GM12878 (cell line): ENCODE measurements around the gene FHIP1A. TPM values are rescaled to one million over a fixed set of nuclear protein-coding genes. Genes with fewer than 3 reads are reported as not detected.

Experiments used
- ATAC-seq: fragments of 200-7000 bp; cut with Tn5 transposase; 3 replicates; pipeline ENCODE4 v1.9.1; 2020; ENCODE audit warnings: mild to moderate bottlenecking, moderate library complexity
- BruUV-seq: library from RNA; stranded (reverse); fragments of 400-500 nt; replicated peaks from 2 replicates; lab custom pipeline; 2021; lab: Mats Ljungman, UMichigan
- CTCF ChIA-PET: fragments of 300-600 bp; sonication (Branson Sonifier 250); formaldehyde crosslinking; extraction: SDS; loops from one replicate; lab custom pipeline; 2021; ENCODE audit warnings: inconsistent platforms; lab: Yijun Ruan, JAX
- POLR2A ChIA-PET: fragments of 350-600 bp; formaldehyde crosslinking; extraction: SDS; loops from one replicate; lab custom pipeline; 2021; ENCODE audit warnings: inconsistent platforms; lab: Charles Lee
- RAD21 ChIA-PET: fragments of 300-600 bp; sonication (Branson Sonifier 250); formaldehyde crosslinking; loops from one replicate; lab custom pipeline; 2023; ENCODE audit warnings: antibody characterized with exemption; ENCODE audit not compliant: unreplicated experiment; lab: Charles Lee
- SMC1A ChIA-PET: fragments of 300-600 bp; sonication (Branson Sonifier 250); formaldehyde crosslinking; loops from one replicate; lab custom pipeline; 2023; ENCODE audit not compliant: unreplicated experiment, uncharacterized antibody; lab: Charles Lee
- DNase-seq: peaks from one replicate; pipeline ENCODE4 v3.0.0-alpha.2; 2011; ENCODE audit warnings: low read depth, low spot score
- FAIRE-seq: peaks from 3 replicates; lab custom pipeline; 2011; peaks lifted over from hg19 to GRCh38; lab: Jason Lieb, UNC
- H2AFZ ChIP-seq: 2 replicates; pipeline ENCODE4 v1.6.0; 2011; ENCODE audit warnings: low read depth, low read length, control low read depth; ENCODE audit not compliant: control insufficient read depth
- H3K27ac ChIP-seq: 2 replicates; pipeline ENCODE4 v1.5.1; 2011; ENCODE audit warnings: control low read depth; ENCODE audit not compliant: control insufficient read depth, insufficient read depth
- H3K27me3 ChIP-seq, 2 experiments: replicated peaks in 1 of 2; 2 replicates each; pipeline versions ENCODE4 v1.6.0 to v1.6.1; 2011; ENCODE audit warnings: low read length in 1 of 2; ENCODE audit not compliant: control insufficient read depth in 2 of 2, insufficient read depth in 2 of 2
- H3K36me3 ChIP-seq, 2 experiments: 2 replicates each; pipeline ENCODE4 v1.5.1; 2011; ENCODE audit warnings: low read length in 1 of 2; ENCODE audit not compliant: control insufficient read depth in 2 of 2, insufficient read depth in 2 of 2
- H3K4me1 ChIP-seq: 2 replicates; pipeline ENCODE4 v1.6.1; 2011; ENCODE audit warnings: mild to moderate bottlenecking, low read length, moderate library complexity, mixed read lengths; ENCODE audit not compliant: control insufficient read depth, insufficient read depth
- H3K4me2 ChIP-seq: 2 replicates; pipeline ENCODE4 v1.6.0; 2011; ENCODE audit warnings: control low read depth; ENCODE audit not compliant: control insufficient read depth, insufficient read depth
- H3K4me3 ChIP-seq: fragments of 200-600 bp; sonication (generic); 2 replicates; pipeline ENCODE4 v1.5.1; 2016
- H3K79me2 ChIP-seq: 2 replicates; pipeline ENCODE4 v1.6.0; 2011; ENCODE audit warnings: low read length; ENCODE audit not compliant: control insufficient read depth, insufficient read depth
- H3K9ac ChIP-seq: 2 replicates; pipeline ENCODE4 v1.8.0; 2011; ENCODE audit warnings: low read length, control low read depth, mixed read lengths; ENCODE audit not compliant: control insufficient read depth, insufficient read depth
- H3K9me3 ChIP-seq: replicated peaks from 3 replicates; pipeline ENCODE4 v1.5.1; 2011; ENCODE audit warnings: mild to moderate bottlenecking, low read length; ENCODE audit not compliant: control insufficient read depth, insufficient read depth
- H4K20me1 ChIP-seq: 2 replicates; pipeline ENCODE4 v1.6.0; 2011; ENCODE audit not compliant: control insufficient read depth, insufficient read depth
- ASH2L ChIP-seq: fragments of 300-600, 200-600 bp; sonication (generic); IDR thresholded peaks from 2 replicates; pipeline ENCODE4 v1.6.1; 2017; ENCODE audit warnings: low read depth, mild to moderate bottlenecking, borderline replicate concordance
- ATF2 ChIP-seq: IDR thresholded peaks from 2 replicates; pipeline ENCODE4 v1.6.1; 2012; ENCODE audit warnings: low read length, inconsistent platforms
- FOS ChIP-seq: IDR thresholded peaks from 3 replicates; pipeline ENCODE4 v1.6.1; 2011; ENCODE audit warnings: borderline replicate concordance; ENCODE audit not compliant: insufficient read length; ENCODE audit errors: extremely low read depth
- STAT1 ChIP-seq: fragments of 450-650 bp; conservative IDR thresholded peaks from 2 replicates; pipeline ENCODE4 v1.6.1; 2014; ENCODE audit warnings: antibody characterized with exemption, mild to moderate bottlenecking
- SUZ12 ChIP-seq: fragments of 200-600 bp; sonication (generic); IDR thresholded peaks from one replicate; pipeline ENCODE4 v1.6.1; 2018; ENCODE audit warnings: antibody characterized with exemption, mild to moderate bottlenecking; ENCODE audit not compliant: unreplicated experiment
- TARDBP ChIP-seq: IDR thresholded peaks from 2 replicates; pipeline ENCODE4 v1.6.1; 2016; ENCODE audit warnings: borderline replicate concordance
- WRNIP1 ChIP-seq: IDR thresholded peaks from 2 replicates; pipeline ENCODE4 v1.6.1; 2011; ENCODE audit warnings: low read depth, low read length, improper control_type of control experiment, borderline replicate concordance
- ZSCAN29 ChIP-seq: fragments of 450-650 bp; IDR thresholded peaks from 2 replicates; pipeline ENCODE4 v1.6.1; 2017; ENCODE audit warnings: mild to moderate bottlenecking, moderate library complexity
- WGBS: methylation state at CpG from one replicate; pipeline ENCODE4 v1.1.6; 2016; ENCODE audit warnings: low lambda C conversion rate; ENCODE audit not compliant: insufficient replicate concordance, insufficient coverage; ENCODE audit errors: missing lambda C conversion rate; 5-methylcytosine and 5-hydroxymethylcytosine counted together
- in situ Hi-C: fragments of 300-500 bp; cut with MboI; formaldehyde crosslinking; loops from 9 replicates; pipeline ENCODE4 v1.14.3; 2018; ENCODE audit warnings: mixed read lengths
- intact Hi-C: fragments of 100-400 bp; cut with micrococcal nuclease; formaldehyde crosslinking; loops from one replicate; pipeline ENCODE4 v1.14.2; 2022; ENCODE audit not compliant: unreplicated experiment
- polyA plus RNA-seq, 11 experiments: library from polyadenylated mRNA; depleted of rRNA in 4 of 11; unstranded in 6 of 11; stranded (reverse) in 5 of 11; fragments of >200 nt; fragmentation: Nextera tagmentation in 4 of 11; fragmentation: Illumina TruSeq in 1 of 11; extraction: Ambion mirVana in 4 of 11; extraction: Trizol in 1 of 11; gene quantifications; 1 replicate in 1 of 11; 2 replicates in 10 of 11; pipeline versions ENCODE4 v1.2.1 to v1.2.3, GENCODE V29; 2011 to 2016; ENCODE audit warnings: inconsistent platforms in 2 of 11, missing spikeins in 2 of 11, low read depth in 1 of 11
- total RNA-seq, 4 experiments: library from RNA; depleted of rRNA in 3 of 4; stranded (reverse); fragments of >200 nt in 3 of 4; fragmentation: Illumina TruSeq in 1 of 4; extraction: Trizol in 1 of 4; gene quantifications; 2 replicates each; pipeline versions ENCODE4 v1.2.1 to v1.2.3, GENCODE V29; 2013 to 2021
- TF ChIP-seq, protein P1 (sequence below): fragments of 450-650 bp; IDR thresholded peaks from 2 replicates; pipeline ENCODE4 v1.6.1; 2018; ENCODE audit warnings: mild to moderate bottlenecking, low read depth, moderate library complexity; ENCODE audit not compliant: partially characterized antibody

Gene FHIP1A
- total and polyA plus RNA-seq, 10 of the 15 experiments (the other 5 are each of a cell fraction or from before 2014, with no cell fraction given), result 0.02 to 5.5 (median 0.13) TPM; not detected in 1

- 54% methylated on average over 1 of the region's 1 CpG for WGBS
- H4K20me1 ChIP-seq, result no peaks in the 10 kb centered on the region
Measured at GRCh38 chr4:151427266-151427665, 18.3 kb downstream of the FHIP1A start.

More at GRCh38 chr4:151427266-151427665, 18.3 kb downstream of the FHIP1A start:
- ChIA-PET SMC1A (interaction anchor here (1.9 kb wide), 1 partner anchor 17 kb away, joined by 6 read pairs; no protein-coding TSS in a partner anchor), CTCF (interaction anchor here (0.7 kb wide), 1 partner anchor 177 kb away, joined by 3 read pairs; no protein-coding TSS in a partner anchor), POLR2A (no interaction called here), RAD21 (interaction anchor here (0.7 kb wide), 1 partner anchor 10 kb away, joined by 3 read pairs; no protein-coding TSS in a partner anchor)
- in situ Hi-C loops (no loop called here), intact Hi-C loops (no loop called here)
- H3K4me2 ChIP-seq, result no peak overlapping the region
- ATAC-seq (no peak), FAIRE-seq (no peak), DNase-seq (no peak)
- no peak overlapping the region for H2AFZ ChIP-seq
- H3K4me1 ChIP-seq, result no peaks in the 10 kb centered on the region
- BruUV-seq, result no TSS peak
- no peak overlapping the region for H3K9ac ChIP-seq
- no peaks in the 10 kb centered on the region for H3K9me3 ChIP-seq
- H3K27ac ChIP-seq, result no peak overlapping the region
- H3K79me2 ChIP-seq, result no peaks in the 10 kb centered on the region
- no peak for TF ChIP-seq TARDBP
- TF ChIP-seq, protein P1, sequence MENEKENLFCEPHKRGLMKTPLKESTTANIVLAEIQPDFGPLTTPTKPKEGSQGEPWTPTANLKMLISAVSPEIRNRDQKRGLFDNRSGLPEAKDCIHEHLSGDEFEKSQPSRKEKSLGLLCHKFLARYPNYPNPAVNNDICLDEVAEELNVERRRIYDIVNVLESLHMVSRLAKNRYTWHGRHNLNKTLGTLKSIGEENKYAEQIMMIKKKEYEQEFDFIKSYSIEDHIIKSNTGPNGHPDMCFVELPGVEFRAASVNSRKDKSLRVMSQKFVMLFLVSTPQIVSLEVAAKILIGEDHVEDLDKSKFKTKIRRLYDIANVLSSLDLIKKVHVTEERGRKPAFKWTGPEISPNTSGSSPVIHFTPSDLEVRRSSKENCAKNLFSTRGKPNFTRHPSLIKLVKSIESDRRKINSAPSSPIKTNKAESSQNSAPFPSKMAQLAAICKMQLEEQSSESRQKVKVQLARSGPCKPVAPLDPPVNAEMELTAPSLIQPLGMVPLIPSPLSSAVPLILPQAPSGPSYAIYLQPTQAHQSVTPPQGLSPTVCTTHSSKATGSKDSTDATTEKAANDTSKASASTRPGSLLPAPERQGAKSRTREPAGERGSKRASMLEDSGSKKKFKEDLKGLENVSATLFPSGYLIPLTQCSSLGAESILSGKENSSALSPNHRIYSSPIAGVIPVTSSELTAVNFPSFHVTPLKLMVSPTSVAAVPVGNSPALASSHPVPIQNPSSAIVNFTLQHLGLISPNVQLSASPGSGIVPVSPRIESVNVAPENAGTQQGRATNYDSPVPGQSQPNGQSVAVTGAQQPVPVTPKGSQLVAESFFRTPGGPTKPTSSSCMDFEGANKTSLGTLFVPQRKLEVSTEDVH, result no peak
- TF ChIP-seq WRNIP1, result no peak
- no peak for TF ChIP-seq STAT1
- TF ChIP-seq ZSCAN29, result no peak
- TF ChIP-seq FOS, result no peak
- no peak for TF ChIP-seq ASH2L
- TF ChIP-seq ATF2, result no peak
- TF ChIP-seq SUZ12, result no peak
- no peaks in the 10 kb centered on the region for H3K36me3 ChIP-seq
- no peak overlapping the region for H3K4me3 ChIP-seq
- no peaks in the 10 kb centered on the region; a peak in 1 of 4 replicates for H3K27me3 ChIP-seq
